Ishikawa (cell line): ENCODE measurements around the gene MAST1.

ENCODE experiments used
- EP300 ChIP-seq: IDR thresholded peaks from 2 replicates; pipeline ENCODE4 v1.6.1; 2012; ENCODE audit warnings: borderline replicate concordance
- NFIC ChIP-seq: IDR thresholded peaks from 2 replicates; pipeline ENCODE4 v1.6.1; 2012
- RAD21 ChIP-seq: IDR thresholded peaks from 2 replicates; pipeline ENCODE4 v1.6.1; 2012; ENCODE audit warnings: low read depth
- TEAD4 ChIP-seq: IDR thresholded peaks from 2 replicates; pipeline ENCODE4 v1.6.1; 2012
- YY1 ChIP-seq: IDR thresholded peaks from 2 replicates; pipeline ENCODE4 v1.6.1; 2012; ENCODE audit warnings: low read depth
- TF ChIP-seq, protein P1 (sequence below): IDR thresholded peaks from 2 replicates; pipeline ENCODE4 v1.6.1; 2012; ENCODE audit warnings: low read depth, mild to moderate bottlenecking
- TF ChIP-seq, protein P2 (sequence below): IDR thresholded peaks from 2 replicates; pipeline ENCODE4 v1.6.1; 2012

DNA sequence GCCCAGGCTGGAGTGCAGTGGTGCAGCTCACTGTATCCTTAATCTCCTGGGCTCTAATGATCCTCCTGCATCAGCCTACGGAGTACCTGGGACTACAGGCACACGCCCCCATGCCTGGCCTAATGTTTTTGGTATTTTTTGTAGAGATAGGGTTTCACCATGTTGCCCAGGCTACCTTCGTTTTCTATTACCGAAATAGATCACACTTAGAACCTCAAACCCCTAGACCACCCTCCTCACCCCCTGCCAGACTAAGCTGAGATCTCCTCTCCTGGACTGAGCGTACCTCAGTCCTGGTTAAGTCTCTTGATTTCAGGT is 48.3 kb downstream of the MAST1 start:
- TF ChIP-seq, protein P1, sequence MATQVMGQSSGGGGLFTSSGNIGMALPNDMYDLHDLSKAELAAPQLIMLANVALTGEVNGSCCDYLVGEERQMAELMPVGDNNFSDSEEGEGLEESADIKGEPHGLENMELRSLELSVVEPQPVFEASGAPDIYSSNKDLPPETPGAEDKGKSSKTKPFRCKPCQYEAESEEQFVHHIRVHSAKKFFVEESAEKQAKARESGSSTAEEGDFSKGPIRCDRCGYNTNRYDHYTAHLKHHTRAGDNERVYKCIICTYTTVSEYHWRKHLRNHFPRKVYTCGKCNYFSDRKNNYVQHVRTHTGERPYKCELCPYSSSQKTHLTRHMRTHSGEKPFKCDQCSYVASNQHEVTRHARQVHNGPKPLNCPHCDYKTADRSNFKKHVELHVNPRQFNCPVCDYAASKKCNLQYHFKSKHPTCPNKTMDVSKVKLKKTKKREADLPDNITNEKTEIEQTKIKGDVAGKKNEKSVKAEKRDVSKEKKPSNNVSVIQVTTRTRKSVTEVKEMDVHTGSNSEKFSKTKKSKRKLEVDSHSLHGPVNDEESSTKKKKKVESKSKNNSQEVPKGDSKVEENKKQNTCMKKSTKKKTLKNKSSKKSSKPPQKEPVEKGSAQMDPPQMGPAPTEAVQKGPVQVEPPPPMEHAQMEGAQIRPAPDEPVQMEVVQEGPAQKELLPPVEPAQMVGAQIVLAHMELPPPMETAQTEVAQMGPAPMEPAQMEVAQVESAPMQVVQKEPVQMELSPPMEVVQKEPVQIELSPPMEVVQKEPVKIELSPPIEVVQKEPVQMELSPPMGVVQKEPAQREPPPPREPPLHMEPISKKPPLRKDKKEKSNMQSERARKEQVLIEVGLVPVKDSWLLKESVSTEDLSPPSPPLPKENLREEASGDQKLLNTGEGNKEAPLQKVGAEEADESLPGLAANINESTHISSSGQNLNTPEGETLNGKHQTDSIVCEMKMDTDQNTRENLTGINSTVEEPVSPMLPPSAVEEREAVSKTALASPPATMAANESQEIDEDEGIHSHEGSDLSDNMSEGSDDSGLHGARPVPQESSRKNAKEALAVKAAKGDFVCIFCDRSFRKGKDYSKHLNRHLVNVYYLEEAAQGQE, result no peak
- no peak for TF ChIP-seq YY1
- TF ChIP-seq NFIC, result no peak
- no peak for TF ChIP-seq EP300
- TF ChIP-seq RAD21, result no peak
- TF ChIP-seq, protein P2, sequence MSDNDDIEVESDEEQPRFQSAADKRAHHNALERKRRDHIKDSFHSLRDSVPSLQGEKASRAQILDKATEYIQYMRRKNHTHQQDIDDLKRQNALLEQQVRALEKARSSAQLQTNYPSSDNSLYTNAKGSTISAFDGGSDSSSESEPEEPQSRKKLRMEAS, result no peak
- no peak for TF ChIP-seq TEAD4
